ENCODE measurements around the gene KIF25. TPM values are rescaled to one million over a fixed set of nuclear protein-coding genes. Genes with fewer than 3 reads are reported as not detected.

KIF25 gene
- total RNA-seq, 1 experiment from 2014 or later: not detected

DNA sequence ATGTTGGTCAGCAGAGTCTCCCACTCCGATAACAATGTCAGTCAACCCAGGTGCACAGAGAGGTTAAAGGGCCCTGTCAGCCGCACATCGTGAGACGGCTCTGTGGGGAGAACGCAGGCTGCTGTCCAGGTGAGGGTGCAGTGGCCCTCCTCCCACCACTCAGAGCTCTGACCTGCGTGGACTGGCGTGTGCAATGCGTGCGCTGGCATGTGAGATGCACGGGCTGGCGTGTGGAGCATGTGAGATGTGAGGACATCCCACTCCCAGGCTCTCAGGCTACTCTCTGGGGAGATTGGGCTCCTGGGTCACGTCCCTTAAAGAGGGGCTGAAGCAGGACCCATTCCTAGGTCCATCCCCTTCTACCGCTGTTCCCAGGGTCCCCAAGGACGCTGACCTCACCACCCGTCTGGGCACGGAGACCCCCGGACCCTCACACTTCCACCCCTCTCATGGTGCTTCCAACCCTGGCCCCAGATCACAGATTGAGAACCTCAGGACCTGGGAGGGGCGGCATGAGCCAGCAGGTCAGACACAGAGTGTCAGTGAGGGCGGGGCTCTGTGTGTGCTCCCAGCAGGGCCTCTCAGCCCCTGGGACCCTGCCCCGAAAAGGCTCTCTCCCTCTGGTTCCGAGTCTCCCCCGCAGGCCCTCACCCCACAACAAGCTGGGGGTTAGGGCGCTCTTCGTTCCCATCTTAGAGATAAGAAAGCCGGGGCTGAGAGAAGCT lies 90.1 kb downstream of the KIF25 start:
- no peak for DNase-seq (ENCODE audit: low read depth)

DNA sequence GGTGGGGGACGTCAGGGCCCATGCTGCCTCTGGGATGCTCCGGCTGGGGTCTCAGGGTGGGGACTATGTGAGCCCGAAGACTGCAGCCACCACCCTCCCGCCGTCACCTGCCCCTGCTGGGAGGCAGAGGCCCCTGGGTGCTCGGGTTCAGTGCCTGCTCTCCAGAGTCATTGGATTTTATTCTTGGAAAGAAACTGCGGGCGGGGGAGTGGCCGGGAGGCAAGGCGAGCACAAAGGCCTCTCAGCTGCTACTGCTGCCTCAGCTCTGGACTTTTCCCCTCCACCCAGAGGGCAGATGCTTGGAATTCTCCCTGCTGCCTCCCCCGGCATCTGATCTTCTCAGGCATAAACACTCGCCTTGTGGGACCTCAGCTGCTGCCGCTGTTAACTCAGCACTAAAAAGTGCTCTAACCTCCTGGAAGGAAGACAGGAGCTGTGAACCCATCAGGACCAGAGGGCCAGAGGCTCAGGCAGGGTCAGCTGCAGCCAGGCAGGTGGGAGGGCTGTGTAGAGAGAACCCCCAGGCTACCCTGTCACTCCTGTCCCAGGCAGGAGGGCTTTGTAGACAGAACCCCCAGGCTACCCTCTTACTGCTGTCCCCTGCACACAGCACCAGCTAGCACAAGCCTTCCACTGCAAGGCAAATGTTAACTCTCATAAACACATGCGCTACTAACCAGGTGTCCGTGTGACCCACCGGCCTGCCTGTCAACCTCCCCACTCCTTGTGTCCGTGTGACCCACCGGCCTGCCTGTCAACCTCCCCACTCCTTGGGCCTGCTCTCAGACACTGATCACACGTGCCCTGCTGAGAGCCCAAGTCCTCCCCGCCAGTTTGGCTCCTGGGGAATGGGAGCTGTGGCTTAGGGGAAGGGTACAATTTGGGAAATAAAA lies 90.9 kb downstream of the KIF25 start:
- DNase-seq (ENCODE audit: low read depth): no peak

DNA sequence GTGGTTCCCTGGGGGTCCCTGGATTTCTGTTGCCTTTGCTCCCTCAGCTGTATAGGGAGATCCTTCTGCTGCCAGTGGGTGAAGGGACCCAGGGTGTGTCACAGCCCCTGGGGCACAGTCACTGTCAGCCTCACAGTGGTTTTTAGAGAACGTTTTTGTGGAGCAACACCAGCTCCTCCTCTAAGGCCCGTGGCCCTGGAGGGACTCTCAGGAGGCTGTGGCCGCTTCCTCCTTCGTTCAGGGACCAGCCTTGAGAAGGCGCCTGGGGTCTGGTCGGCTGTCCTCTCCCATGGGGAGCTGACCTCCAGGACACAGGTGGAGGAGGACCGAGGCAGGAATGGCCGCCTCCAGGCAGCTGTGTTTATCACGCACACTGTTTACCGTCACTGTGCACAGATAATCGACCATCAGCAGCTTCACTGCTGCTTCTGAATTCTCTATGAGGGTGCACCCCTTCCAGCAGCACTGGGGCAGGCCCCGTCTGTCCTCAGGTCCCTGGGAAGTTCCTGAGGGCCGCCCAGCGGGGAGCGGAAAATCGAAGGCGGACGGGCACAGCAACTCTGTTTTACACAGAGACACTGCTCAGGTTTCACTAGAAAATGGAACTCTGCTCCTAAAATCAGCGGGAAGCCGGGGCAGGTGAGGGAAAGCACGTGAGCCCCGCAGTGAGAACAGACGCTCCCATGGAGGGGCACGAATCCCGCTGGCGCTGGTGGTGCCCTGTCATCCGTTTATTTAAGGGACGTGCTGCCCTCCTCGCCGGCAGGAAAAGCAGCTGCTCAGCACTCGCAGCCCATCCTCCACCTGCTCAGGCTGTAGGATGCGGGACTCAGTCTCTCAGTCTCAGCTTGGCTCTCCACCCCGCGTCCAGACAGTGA lies 92.0 kb downstream of the KIF25 start:
- DNase-seq (ENCODE audit: low read depth): no peak

DNA sequence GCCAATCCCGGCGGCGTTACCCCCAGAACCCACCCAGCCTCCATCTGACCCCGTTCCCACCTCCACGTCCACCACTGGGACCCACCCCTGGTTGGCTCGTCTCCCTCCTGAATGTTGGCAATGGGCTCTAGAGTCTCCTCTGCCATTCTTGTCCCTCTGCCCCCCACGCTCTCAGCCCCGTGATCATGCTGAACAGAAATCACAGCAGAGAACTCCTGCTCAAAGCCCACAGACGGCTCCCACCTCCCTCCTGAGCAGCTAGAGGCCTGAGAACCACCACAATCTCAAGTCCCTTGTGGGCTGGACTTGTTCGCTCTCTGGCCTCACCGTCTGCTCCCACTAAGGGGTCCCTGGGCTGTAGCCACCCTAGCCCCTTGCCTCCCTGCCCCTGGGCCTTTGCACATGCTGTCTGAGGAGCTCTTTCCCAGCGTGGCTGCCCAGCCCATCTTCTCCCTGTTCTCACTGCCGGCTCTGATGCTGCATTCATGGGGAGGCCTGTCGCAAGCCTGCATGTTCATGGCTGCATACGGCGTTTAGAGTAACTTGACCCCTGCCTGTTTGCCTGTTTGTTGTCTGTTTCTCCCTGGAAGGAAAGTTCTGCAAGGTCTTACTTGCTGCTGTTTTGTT lies 92.7 kb downstream of the KIF25 start:
- DNase-seq (ENCODE audit: low read depth): no peak

DNA sequence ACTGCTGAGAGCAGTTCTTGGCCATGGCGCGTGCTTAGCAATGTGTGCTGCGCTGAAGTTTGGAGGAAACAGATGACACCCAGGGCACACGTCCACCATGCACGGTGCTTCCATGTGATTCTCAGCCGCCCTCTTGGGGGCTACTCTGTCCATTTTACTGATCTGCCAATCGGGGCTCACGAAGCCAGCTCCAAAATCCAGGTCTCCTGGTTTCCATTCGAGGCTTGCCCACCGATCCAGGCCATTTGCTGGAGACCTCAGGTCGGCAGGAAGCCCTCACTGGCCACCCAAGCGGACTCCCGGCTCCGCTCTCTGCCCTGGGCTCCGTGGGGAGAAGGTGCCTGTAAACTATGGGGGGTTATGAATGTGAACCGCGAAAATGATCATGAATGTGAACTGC lies 93.2 kb downstream of the KIF25 start:
- no peak for DNase-seq (ENCODE audit: low read depth)

DNA sequence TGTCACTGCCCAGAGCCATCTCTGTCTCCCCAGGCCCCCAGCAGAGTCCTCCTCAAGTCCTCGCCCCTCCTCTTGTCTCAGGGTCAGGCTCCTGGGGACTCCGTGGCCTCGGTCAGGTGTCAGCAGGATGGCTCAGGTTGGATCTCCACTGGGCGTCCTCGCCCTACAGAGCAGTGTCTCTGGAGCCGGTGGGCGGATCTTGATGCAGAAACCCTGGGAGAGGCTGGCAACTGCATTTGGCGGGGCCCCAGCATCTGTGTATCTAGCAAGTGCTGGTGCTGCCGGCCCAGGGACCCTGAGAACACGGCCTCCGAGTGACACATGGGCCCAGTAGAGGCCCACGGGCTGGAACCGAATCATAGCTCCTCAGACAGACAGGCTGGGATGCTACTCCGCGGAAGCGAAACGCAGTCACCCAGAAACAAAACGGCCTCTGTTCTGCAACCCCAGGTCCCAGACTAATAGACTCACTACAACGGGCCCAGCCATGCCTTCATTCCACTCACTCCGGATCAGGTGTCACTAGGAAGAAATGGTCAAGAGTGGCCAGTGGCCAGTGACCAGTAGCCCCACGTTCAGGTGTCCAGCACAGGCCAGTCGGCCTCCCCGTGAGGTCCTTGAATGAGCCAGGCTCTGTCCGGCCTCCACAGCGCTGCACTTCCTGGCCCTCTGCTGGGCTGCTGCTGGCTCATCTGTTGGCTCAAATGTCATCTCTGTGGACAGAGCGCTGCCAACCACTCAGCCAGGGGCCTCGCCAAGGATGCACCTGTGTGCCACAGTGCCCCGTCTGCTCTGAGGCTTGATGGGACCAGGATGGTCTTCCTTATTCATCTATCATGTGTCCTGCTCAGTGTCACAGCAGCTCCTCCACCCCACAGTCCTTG lies 94.2 kb downstream of the KIF25 start:
- DNase-seq (ENCODE audit: low read depth): no peak

DNA sequence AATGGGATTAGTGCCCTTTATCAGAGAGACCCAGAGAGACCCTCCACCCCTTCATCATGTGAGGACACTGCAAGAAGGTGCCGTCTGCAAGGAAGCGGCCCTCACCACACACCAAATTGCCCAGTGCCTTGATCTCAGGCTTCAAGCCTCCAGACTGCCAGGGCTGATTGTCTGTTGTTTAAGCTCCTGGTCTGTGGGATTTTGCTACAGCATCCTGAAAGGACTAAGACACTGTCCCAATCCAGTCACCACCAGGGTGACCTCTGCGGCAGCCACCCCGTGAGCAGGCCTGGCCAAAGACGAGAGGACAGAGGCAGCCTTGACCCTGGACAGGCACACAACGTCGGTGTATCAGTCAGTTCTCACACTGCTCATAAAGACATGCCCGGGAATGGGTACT lies 95.1 kb downstream of the KIF25 start:
- no peak for DNase-seq (ENCODE audit: low read depth)

DNA sequence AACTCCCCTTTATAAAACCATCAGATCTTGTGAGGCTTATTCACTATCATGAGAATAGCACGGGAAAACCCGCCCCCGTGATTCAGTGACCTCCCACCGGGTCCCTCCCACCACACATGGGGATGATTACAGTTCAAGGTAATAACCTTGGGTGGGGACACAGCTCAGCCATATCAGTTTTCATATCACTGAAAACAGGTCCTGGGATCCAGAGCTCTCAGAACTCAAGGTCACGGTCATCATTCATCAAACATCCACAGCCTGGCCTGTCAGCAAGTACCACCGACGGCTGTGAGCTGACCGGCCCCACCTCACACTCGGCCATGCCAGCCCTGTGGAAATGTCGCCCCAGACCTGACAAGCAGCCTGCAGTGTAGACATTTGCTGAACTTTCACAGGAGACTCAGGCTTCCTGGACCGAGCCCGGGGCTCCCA lies 95.6 kb downstream of the KIF25 start:
- no peak for DNase-seq (ENCODE audit: low read depth)

DNA sequence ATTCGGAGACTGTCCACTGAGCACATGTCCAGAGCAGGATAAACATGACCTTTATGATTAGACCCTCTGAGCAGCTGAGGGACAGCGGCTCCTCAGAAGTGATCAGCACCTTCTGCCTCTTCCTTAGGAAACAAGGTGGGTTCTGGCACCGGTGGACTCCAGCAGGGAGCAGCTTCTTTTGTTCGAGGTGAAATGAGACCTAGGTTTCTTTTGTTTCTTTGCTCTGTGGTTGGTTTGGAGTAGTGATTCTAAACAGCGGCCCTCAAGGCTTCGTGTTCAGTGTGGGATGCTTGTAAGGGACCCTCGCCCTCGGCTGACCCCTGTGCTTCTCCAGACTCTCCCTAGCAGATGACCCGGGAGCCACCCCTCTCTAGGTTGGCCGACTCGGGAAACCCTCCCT lies 96.2 kb downstream of the KIF25 start:
- no peak for DNase-seq (ENCODE audit: low read depth)

Other genes with a start within 250 kb of the KIF25 start
- 34.2 and 35.5 TPM in 2 replicates for gene AFDN, start 170.8 kb upstream of the KIF25 start, total RNA-seq (2014; rRNA removed)
- gene FRMD1, start 81.5 kb downstream of the KIF25 start, total RNA-seq (2014; rRNA removed): not detected in 2 replicates